Small intestine (tissue), 7 donors: ENCODE measurements around the gene MALRD1. TPM values are rescaled to one million over a fixed set of nuclear protein-coding genes. Genes with fewer than 3 reads are reported as not detected.

Experiments used
- DNase-seq, 2 donors: peaks; one replicate each; pipeline versions ENCODE4 v3.0.0 to v3.0.0-alpha.2; 2013
- FAIRE-seq: peaks from 2 replicates; lab custom pipeline; 2012; peaks lifted over from hg19 to GRCh38; lab: Jason Lieb, UNC
- H3K27ac ChIP-seq, 3 donors: one replicate each; pipeline ENCODE4 v1.5.1; 2013; ENCODE audit warnings: low read length in 2 of 3, mild to moderate bottlenecking in 2 of 3, control low read depth in 1 of 3, inconsistent platforms in 1 of 3, low read depth in 1 of 3, moderate library complexity in 1 of 3
- H3K27me3 ChIP-seq, 3 donors: one replicate each; pipeline ENCODE4 v1.6.1; 2013; ENCODE audit warnings: low read length in 3 of 3, inconsistent platforms in 1 of 3; ENCODE audit not compliant: control insufficient read depth in 3 of 3, insufficient read depth in 3 of 3
- H3K36me3 ChIP-seq, 3 donors: one replicate each; pipeline ENCODE4 v1.6.1; 2013; ENCODE audit warnings: low read length in 3 of 3, inconsistent platforms in 1 of 3, low read depth in 1 of 3, mild to moderate bottlenecking in 1 of 3, moderate library complexity in 1 of 3; ENCODE audit not compliant: control insufficient read depth in 3 of 3, insufficient read depth in 2 of 3
- H3K4me1 ChIP-seq, 3 donors: one replicate each; pipeline ENCODE4 v1.6.1; 2013; ENCODE audit warnings: low read length in 2 of 3, inconsistent platforms in 1 of 3, low read depth in 1 of 3, mild to moderate bottlenecking in 1 of 3, moderate library complexity in 1 of 3; ENCODE audit not compliant: control insufficient read depth in 3 of 3, insufficient read depth in 2 of 3
- H3K4me3 ChIP-seq, 3 donors: one replicate each; pipeline ENCODE4 v1.5.1; 2013; ENCODE audit warnings: low read length in 3 of 3, control low read depth in 1 of 3, inconsistent platforms in 1 of 3, low read depth in 1 of 3, mild to moderate bottlenecking in 1 of 3, moderate library complexity in 1 of 3
- H3K9me3 ChIP-seq, 2 donors: one replicate each; pipeline ENCODE4 v1.6.1; 2013; ENCODE audit warnings: low read depth in 1 of 2, low read length in 1 of 2; ENCODE audit not compliant: control insufficient read depth in 2 of 2, insufficient read depth in 1 of 2
- WGBS, 3 donors: extraction: QIAGEN DNeasy Blood & Tissue Kit; methylation state at CpG; one replicate each; pipeline ENCODE4 v1.1.7; 2013; 5-methylcytosine and 5-hydroxymethylcytosine counted together
- polyA plus RNA-seq, 4 donors: library from polyadenylated mRNA; stranded (reverse) in 3 of 4; unstranded in 1 of 4; fragments of 200-250 nt in 3 of 4; fragments of 120-200 nt in 1 of 4; gene quantifications; one replicate each; pipeline versions ENCODE4 v1.2.1 to v1.2.3, GENCODE V29; 2013
- donor health status: healthy with polysubstance abuse.
- donor health status: control.
- donor health status: control.
- donor health status: Bipolar disorder and iron deficiency.
- donor health status: healthy.

The MALRD1 gene
- polyA plus RNA-seq, 4 donors: 21.2 to 201 (median 35.0) TPM

DNA sequence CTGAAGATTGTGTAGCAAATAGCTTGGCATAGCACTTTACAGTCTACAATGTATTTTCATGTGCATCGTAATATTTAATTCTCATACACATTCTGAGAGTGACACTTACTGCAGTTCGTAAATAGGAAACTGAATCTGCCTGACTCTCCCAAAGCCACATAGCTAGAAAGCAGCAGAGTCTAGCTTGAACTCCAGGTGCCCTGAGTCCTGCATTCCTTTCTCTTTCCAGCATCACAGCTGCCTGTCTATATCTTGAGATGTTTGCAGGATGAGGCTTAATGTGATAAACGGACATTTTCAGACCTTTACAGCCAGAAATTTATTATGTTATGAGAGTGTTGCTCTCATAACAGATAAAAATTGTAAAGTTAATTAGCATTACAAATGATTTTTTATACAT is 634.8 kb downstream of the MALRD1 start:
- Histone ChIP-seq H3K27ac (no peak overlapping the region), H3K4me1 (no peaks in the 10 kb centered on the region), H3K36me3 (peaks cover 0 to 2% (median 0%) of the 10 kb centered on the region in 3 donors), H3K27me3 (no peaks in the 10 kb centered on the region), H3K4me3 (no peak overlapping the region), H3K9me3 (no peaks in the 10 kb centered on the region)
- DNase-seq (no peak), FAIRE-seq (no peak)
- WGBS, 3 donors: 80 to 86% (median 83%) methylated on average over 3 of the region's 3 CpGs

- H3K4me3 ChIP-seq: no peak overlapping the region
- H3K27ac ChIP-seq: no peak overlapping the region
- no peaks in the 10 kb centered on the region for H3K9me3 ChIP-seq
- 59 to 83% (median 78%) methylated on average over 5 of the region's 5 CpGs for WGBS, 3 donors
- FAIRE-seq (no peak), DNase-seq (no peak)
- peaks cover 0 to 2% (median 0%) of the 10 kb centered on the region in 3 donors for H3K36me3 ChIP-seq
- no peaks in the 10 kb centered on the region for H3K27me3 ChIP-seq
- H3K4me1 ChIP-seq: no peaks in the 10 kb centered on the region
Observed at GRCh38 chr10:19683960-19684359, 635.4 kb downstream of the MALRD1 start.

DNA sequence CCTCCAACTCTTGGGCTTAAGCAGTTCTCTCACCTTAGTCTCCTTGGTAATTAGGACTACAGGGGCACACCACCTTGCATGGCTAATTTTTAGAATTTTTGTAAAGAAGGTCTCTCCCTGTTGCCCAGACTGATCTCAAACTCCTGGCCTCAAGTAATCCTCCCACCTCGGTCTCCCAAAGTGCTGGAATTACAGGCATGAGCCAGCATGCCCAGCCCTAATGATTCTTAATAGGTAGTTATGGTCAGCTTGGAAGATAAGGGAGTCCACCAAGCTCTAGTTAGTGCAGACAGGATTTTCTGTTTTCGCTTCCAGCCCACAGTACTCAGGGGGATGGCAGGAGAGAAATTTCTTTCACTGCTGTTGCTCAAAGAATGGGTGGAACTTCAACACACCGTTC is 639.7 kb downstream of the MALRD1 start:
- peaks cover 0 to 2% (median 0%) of the 10 kb centered on the region in 3 donors for H3K36me3 ChIP-seq
- no peak overlapping the region for H3K4me3 ChIP-seq
- no peaks in the 10 kb centered on the region for H3K9me3 ChIP-seq
- H3K27ac ChIP-seq: no peak overlapping the region
- H3K4me1 ChIP-seq: no peaks in the 10 kb centered on the region
- WGBS, 3 donors: 86 to 93% (median 86%) methylated on average over 3 of the region's 3 CpGs
- FAIRE-seq: no peak
- DNase-seq: no peak
- H3K27me3 ChIP-seq: no peaks in the 10 kb centered on the region

GRCh38 chr10:19689231-19689630 is 640.6 kb downstream of the MALRD1 start:
- whole genome bisulfite sequencing, 3 donors: 81 to 89% (median 81%) methylated on average over 3 of the region's 3 CpGs

GRCh38 chr10:19699299-19699698 is 650.7 kb downstream of the MALRD1 start:
- H3K4me3 ChIP-seq: no peak overlapping the region
- peaks cover 0 to 16% (median 9%) of the 10 kb centered on the region in 3 donors for H3K36me3 ChIP-seq
- H3K4me1 ChIP-seq: no peaks in the 10 kb centered on the region
- no peaks in the 10 kb centered on the region for H3K27me3 ChIP-seq
- no peak overlapping the region for H3K27ac ChIP-seq
- FAIRE-seq: no peak
- DNase-seq: no peak
- no peaks in the 10 kb centered on the region for H3K9me3 ChIP-seq
- WGBS, 3 donors: 81 to 86% (median 83%) methylated on average over 3 of the region's 3 CpGs

More at GRCh38 chr10:19689231-19689630, 640.6 kb downstream of the MALRD1 start:
- H3K4me1 ChIP-seq: no peaks in the 10 kb centered on the region
- no peak overlapping the region for H3K4me3 ChIP-seq
- H3K36me3 ChIP-seq: peaks cover 0 to 2% (median 0%) of the 10 kb centered on the region in 3 donors
- H3K27me3 ChIP-seq: no peaks in the 10 kb centered on the region
- H3K27ac ChIP-seq: no peak overlapping the region
- H3K9me3 ChIP-seq: no peaks in the 10 kb centered on the region
- no peak for FAIRE-seq
- DNase-seq: no peak

DNA sequence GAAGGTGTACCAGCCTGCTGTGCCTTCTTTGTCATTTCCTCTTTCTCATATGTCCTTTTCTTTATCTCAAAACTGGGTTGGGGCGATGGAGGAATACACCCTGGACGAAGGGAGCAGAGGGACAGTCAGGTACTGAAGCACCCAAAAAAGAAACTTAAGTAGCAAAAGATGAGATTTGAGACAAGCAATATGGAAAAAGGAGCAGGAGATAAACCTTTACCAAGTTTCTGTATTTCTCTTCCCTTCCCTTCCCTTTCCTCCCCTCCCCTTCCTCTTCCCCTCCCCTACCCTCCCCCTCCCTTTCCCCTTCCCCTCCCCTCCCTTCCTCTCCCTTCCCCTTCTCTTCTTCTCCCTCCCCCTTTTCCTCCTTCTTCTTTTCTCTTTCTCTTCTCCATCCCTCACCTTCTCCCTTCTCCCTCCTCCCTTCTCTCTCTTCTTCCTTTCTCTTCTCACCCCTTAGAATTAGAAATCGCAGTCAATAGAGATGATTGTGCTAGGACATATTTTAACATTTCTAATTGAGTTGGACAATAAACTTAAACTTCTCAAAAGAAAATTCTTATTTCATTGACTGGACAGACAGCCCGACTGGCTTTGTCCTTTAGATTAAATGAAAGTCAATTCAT is 652.9 kb downstream of the MALRD1 start:
- Histone ChIP-seq H3K4me1 (no peaks in the 10 kb centered on the region), H3K27me3 (no peaks in the 10 kb centered on the region), H3K36me3 (peaks cover 0 to 11% (median 5%) of the 10 kb centered on the region in 3 donors), H3K27ac (no peak overlapping the region), H3K4me3 (no peak overlapping the region), H3K9me3 (no peaks in the 10 kb centered on the region)
- 78 to 93% (median 86%) methylated on average over 4 of the region's 4 CpGs for WGBS, 3 donors
- FAIRE-seq: no peak
- DNase-seq: no peak

- FAIRE-seq (no peak), DNase-seq (no peak)
- peaks cover 0 to 6% (median 3%) of the 10 kb centered on the region in 3 donors for H3K36me3 ChIP-seq
- H3K9me3 ChIP-seq: no peaks in the 10 kb centered on the region
- no peaks in the 10 kb centered on the region for H3K4me1 ChIP-seq
- H3K27me3 ChIP-seq: no peaks in the 10 kb centered on the region
- WGBS, 3 donors: 87 to 97% (median 89%) methylated on average over 2 of the region's 2 CpGs
- H3K27ac ChIP-seq: no peak overlapping the region
- H3K4me3 ChIP-seq: no peak overlapping the region
Observed at GRCh38 chr10:19702215-19702614, 653.6 kb downstream of the MALRD1 start.

GRCh38 chr10:19704544-19704943 is 655.9 kb downstream of the MALRD1 start:
- DNase-seq (no peak), FAIRE-seq (no peak)
- Histone ChIP-seq H3K36me3 (peaks cover 0 to 6% (median 3%) of the 10 kb centered on the region in 3 donors), H3K9me3 (no peaks in the 10 kb centered on the region), H3K27ac (no peak overlapping the region), H3K4me3 (no peak overlapping the region), H3K4me1 (no peaks in the 10 kb centered on the region), H3K27me3 (no peaks in the 10 kb centered on the region)
- 57 to 65% (median 58%) methylated on average over 2 of the region's 2 CpGs for WGBS, 3 donors

DNA sequence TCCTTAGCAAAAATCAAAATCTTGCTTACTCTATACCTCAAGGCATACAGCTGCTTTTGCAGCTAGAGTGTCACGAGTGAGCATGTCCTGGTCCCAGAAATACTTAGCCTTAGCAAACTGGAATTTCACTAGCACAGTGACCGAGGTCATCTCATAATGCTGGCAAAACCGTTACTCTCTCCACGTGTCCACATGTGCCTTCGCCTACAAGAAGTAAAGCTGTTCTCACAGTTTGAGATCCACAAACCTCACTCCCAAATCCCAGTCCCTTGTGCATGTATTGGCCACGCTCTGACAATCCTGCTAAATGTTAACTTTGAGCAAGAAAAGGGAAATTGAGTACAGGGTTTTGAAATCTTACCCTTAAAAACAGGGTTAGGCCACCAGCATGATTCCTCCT is 656.6 kb downstream of the MALRD1 start:
- H3K27me3 ChIP-seq: no peaks in the 10 kb centered on the region
- H3K4me1 ChIP-seq: no peaks in the 10 kb centered on the region
- WGBS, 3 donors: 81 to 91% (median 82%) methylated on average over 6 of the region's 6 CpGs
- H3K27ac ChIP-seq: no peak overlapping the region
- no peak overlapping the region for H3K4me3 ChIP-seq
- DNase-seq: no peak
- FAIRE-seq: no peak
- H3K36me3 ChIP-seq: peaks cover 0 to 6% (median 3%) of the 10 kb centered on the region in 3 donors
- no peaks in the 10 kb centered on the region for H3K9me3 ChIP-seq
